HCT116 (cell line): ENCODE measurements around the gene CAMK1D.

Experiments used
- JUND ChIP-seq: IDR thresholded peaks from 2 replicates; pipeline ENCODE4 v1.6.1; 2012
- POLR2A ChIP-seq: IDR thresholded peaks from 2 replicates; pipeline ENCODE4 v1.7.0; 2011; ENCODE audit warnings: borderline replicate concordance; ENCODE audit not compliant: insufficient read depth, insufficient read length; ENCODE audit errors: extremely low read depth
- POLR2AphosphoS5 ChIP-seq: IDR thresholded peaks from 2 replicates; pipeline ENCODE4 v1.6.1; 2011; ENCODE audit warnings: mild to moderate bottlenecking, low read depth, low read length, moderate library complexity
- ZFX ChIP-seq: fragments of 450-650 bp; IDR thresholded peaks from 2 replicates; pipeline ENCODE4 v1.6.1; 2017
- ZNF274 ChIP-seq: fragments of 200-500 bp; sonication (Bioruptor generic); IDR thresholded peaks from 2 replicates; pipeline ENCODE4 v1.6.1; 2014; ENCODE audit warnings: mild to moderate bottlenecking, low read depth, low read length, inconsistent platforms
- TF ChIP-seq, protein P1 (sequence below), 3 experiments: fragments of 200-600 bp in 1 of 3; sonication (generic) in 1 of 3; IDR thresholded peaks in 2 of 3; conservative IDR thresholded peaks in 1 of 3; 2 replicates each; pipeline ENCODE4 v1.5.1; 2012 to 2017; ENCODE audit warnings: low read depth in 2 of 3, low read length in 2 of 3, antibody characterized with exemption in 1 of 3, borderline replicate concordance in 1 of 3, control low read depth in 1 of 3, mild to moderate bottlenecking in 1 of 3, mixed read lengths in 1 of 3, mixed run types in 1 of 3, moderate library complexity in 1 of 3; ENCODE audit not compliant: insufficient read depth in 1 of 3
- TF ChIP-seq, protein P2 (sequence below): IDR thresholded peaks from 2 replicates; pipeline ENCODE4 v1.6.1; 2012; ENCODE audit warnings: low read depth

DNA sequence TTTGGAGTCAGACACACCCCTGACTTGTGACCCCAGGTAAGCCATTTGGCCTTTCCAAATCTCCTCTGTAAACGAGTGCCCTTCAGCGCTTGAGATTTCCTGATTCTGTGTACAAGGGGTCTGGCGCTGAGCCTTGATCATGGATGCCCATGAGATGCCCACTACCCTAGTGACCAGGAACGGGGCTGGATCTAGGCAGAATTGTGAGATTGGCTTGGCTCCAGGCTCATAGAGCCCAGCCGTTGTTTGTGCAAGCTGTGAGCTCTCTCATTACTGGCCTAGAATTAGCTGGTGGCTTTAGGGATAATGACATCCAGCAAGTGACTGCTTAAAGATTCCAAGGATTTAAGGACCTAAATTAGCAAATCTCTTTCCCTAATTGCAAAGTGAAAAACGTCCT is 84.9 kb downstream of the CAMK1D start:
- TF ChIP-seq POLR2A (no peak), ZNF274 (no peak), ZFX (no peak), POLR2AphosphoS5 (no peak), JUND (no peak)
- TF ChIP-seq, protein P1, sequence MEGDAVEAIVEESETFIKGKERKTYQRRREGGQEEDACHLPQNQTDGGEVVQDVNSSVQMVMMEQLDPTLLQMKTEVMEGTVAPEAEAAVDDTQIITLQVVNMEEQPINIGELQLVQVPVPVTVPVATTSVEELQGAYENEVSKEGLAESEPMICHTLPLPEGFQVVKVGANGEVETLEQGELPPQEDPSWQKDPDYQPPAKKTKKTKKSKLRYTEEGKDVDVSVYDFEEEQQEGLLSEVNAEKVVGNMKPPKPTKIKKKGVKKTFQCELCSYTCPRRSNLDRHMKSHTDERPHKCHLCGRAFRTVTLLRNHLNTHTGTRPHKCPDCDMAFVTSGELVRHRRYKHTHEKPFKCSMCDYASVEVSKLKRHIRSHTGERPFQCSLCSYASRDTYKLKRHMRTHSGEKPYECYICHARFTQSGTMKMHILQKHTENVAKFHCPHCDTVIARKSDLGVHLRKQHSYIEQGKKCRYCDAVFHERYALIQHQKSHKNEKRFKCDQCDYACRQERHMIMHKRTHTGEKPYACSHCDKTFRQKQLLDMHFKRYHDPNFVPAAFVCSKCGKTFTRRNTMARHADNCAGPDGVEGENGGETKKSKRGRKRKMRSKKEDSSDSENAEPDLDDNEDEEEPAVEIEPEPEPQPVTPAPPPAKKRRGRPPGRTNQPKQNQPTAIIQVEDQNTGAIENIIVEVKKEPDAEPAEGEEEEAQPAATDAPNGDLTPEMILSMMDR (IDR thresholded peaks at IDR 0.05 in 2 of 3, conservative IDR thresholded peaks at IDR 0.05 in 1 of 3; ENCODE audit: borderline replicate concordance in 1 of 3, insufficient read depth in 1 of 3, low read depth in 2 of 3, low read length in 2 of 3): no peak
- TF ChIP-seq, protein P2, sequence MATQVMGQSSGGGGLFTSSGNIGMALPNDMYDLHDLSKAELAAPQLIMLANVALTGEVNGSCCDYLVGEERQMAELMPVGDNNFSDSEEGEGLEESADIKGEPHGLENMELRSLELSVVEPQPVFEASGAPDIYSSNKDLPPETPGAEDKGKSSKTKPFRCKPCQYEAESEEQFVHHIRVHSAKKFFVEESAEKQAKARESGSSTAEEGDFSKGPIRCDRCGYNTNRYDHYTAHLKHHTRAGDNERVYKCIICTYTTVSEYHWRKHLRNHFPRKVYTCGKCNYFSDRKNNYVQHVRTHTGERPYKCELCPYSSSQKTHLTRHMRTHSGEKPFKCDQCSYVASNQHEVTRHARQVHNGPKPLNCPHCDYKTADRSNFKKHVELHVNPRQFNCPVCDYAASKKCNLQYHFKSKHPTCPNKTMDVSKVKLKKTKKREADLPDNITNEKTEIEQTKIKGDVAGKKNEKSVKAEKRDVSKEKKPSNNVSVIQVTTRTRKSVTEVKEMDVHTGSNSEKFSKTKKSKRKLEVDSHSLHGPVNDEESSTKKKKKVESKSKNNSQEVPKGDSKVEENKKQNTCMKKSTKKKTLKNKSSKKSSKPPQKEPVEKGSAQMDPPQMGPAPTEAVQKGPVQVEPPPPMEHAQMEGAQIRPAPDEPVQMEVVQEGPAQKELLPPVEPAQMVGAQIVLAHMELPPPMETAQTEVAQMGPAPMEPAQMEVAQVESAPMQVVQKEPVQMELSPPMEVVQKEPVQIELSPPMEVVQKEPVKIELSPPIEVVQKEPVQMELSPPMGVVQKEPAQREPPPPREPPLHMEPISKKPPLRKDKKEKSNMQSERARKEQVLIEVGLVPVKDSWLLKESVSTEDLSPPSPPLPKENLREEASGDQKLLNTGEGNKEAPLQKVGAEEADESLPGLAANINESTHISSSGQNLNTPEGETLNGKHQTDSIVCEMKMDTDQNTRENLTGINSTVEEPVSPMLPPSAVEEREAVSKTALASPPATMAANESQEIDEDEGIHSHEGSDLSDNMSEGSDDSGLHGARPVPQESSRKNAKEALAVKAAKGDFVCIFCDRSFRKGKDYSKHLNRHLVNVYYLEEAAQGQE: no peak
